SU-DHL-6 (cell line): ENCODE measurements around the gene GJD3.
A peak's percentile ranks its signal among the peaks of the same experiment; 100 is the strongest.

Experiments used
- H2AFZ ChIP-seq: fragments of 200-600 bp; sonication (generic); 2 replicates; pipeline ENCODE4 v1.6.1; 2014; ENCODE audit warnings: low read depth, mild to moderate bottlenecking, moderate library complexity, mixed read lengths, antibody characterized with exemption, low read length; ENCODE audit not compliant: severe bottlenecking
- H3F3A ChIP-seq: fragments of 200-600 bp; shearing (Covaris generic); 2 replicates; pipeline ENCODE4 v1.6.0; 2016; ENCODE audit warnings: antibody characterized with exemption, mild to moderate bottlenecking; ENCODE audit not compliant: insufficient read depth
- H3K27ac ChIP-seq: fragments of 200-600 bp; sonication (generic); 2 replicates; pipeline ENCODE4 v1.5.1; 2016; ENCODE audit warnings: low read depth, mild to moderate bottlenecking, low read length, moderate library complexity, mixed read lengths
- H3K27me3 ChIP-seq: fragments of 200-600 bp; sonication (generic), shearing (Covaris generic); 2 replicates; pipeline ENCODE4 v1.6.0; 2014; ENCODE audit warnings: mild to moderate bottlenecking, low read length
- H3K36me3 ChIP-seq: fragments of 200-600 bp; sonication (generic); 2 replicates; pipeline ENCODE4 v1.6.1; 2014; ENCODE audit warnings: mild to moderate bottlenecking, low read length, mixed read lengths
- H3K4me2 ChIP-seq: fragments of 300-600, 200-600 bp; shearing (Covaris generic), sonication (generic); 2 replicates; pipeline ENCODE4 v1.6.0; 2014; ENCODE audit warnings: low read length, low read depth, mild to moderate bottlenecking; ENCODE audit not compliant: poor library complexity, severe bottlenecking
- H3K4me3 ChIP-seq: fragments of 200-600 bp; sonication (generic); 2 replicates; pipeline ENCODE4 v1.5.1; 2014; ENCODE audit warnings: antibody characterized with exemption, low read length, mild to moderate bottlenecking, mixed read lengths; ENCODE audit not compliant: insufficient read depth, poor library complexity, severe bottlenecking
- H3K79me2 ChIP-seq: fragments of 200-600 bp; sonication (generic); 2 replicates; pipeline ENCODE4 v1.6.1; 2014; ENCODE audit warnings: mild to moderate bottlenecking, low read length, moderate library complexity; ENCODE audit not compliant: insufficient read depth
- H3K9ac ChIP-seq: fragments of 200-600 bp; sonication (generic); 2 replicates; pipeline ENCODE4 v1.7.0; 2014; ENCODE audit warnings: mild to moderate bottlenecking, low read length
- H3K9me2 ChIP-seq: fragments of 200-600 bp; sonication (generic); replicated peaks from 2 replicates; pipeline ENCODE4 v1.6.1; 2014; ENCODE audit warnings: low read length; ENCODE audit not compliant: insufficient read depth
- H3K9me3 ChIP-seq: fragments of 200-600 bp; sonication (generic); 2 replicates; pipeline ENCODE4 v1.6.1; 2014; ENCODE audit warnings: low read length, mixed read lengths; ENCODE audit not compliant: insufficient read depth
- H4K20me1 ChIP-seq: fragments of 200-600 bp; sonication (generic); 2 replicates; pipeline ENCODE4 v1.6.1; 2014; ENCODE audit warnings: low read depth, mild to moderate bottlenecking, antibody characterized with exemption, low read length, moderate library complexity, mixed read lengths
- CTCF ChIP-seq: fragments of 200-600 bp; sonication (generic); IDR thresholded peaks from one replicate; pipeline ENCODE4 v1.5.1; 2017; ENCODE audit warnings: antibody characterized with exemption, mild to moderate bottlenecking, low read length, moderate library complexity; ENCODE audit not compliant: insufficient read depth, poor library complexity, severe bottlenecking
- EZH2phosphoT487 ChIP-seq: fragments of 200-600 bp; sonication (generic), shearing (Covaris generic); conservative IDR thresholded peaks from 2 replicates; pipeline ENCODE4 v1.6.1; 2018; ENCODE audit warnings: mild to moderate bottlenecking, antibody characterized with exemption, low read length, moderate library complexity, mixed read lengths

The GJD3 gene

GRCh38 chr17:40363111-40363827 is 1.3 kb downstream of the GJD3 start:
- Histone ChIP-seq H3K36me3 (no peaks in the 10 kb centered on the region), H2AFZ (no peak overlapping the region), H3K9me2 (no peaks in the 10 kb centered on the region), H3K27me3 (no peaks in the 10 kb centered on the region), H3K79me2 (no peaks in the 10 kb centered on the region), H3K27ac (no peak overlapping the region), H3K9me3 (no peaks in the 10 kb centered on the region), H4K20me1 (no peaks in the 10 kb centered on the region; the same call in 1 of the 2 replicates), H3K9ac (peak overlapping the region; percentile 51), H3K4me3 (peak overlapping the region; percentile 49), H3F3A (no peaks in the 10 kb centered on the region), H3K4me2 (peak overlapping the region; percentile 54)
- no peak for TF ChIP-seq EZH2phosphoT487
- no peak for TF ChIP-seq CTCF

- no peaks in the 10 kb centered on the region for H3K27me3 ChIP-seq
- peak overlapping the region; percentile 51 for H3K9ac ChIP-seq
- H3K4me3 ChIP-seq: peak overlapping the region; percentile 49
- H4K20me1 ChIP-seq: no peaks in the 10 kb centered on the region; the same call in 1 of the 2 replicates
- peak overlapping the region; percentile 54 for H3K4me2 ChIP-seq
- TF ChIP-seq EZH2phosphoT487: no peak
- TF ChIP-seq CTCF: peak; percentile 90
- no peak overlapping the region for H3K27ac ChIP-seq
- H3K9me2 ChIP-seq: no peaks in the 10 kb centered on the region
- no peaks in the 10 kb centered on the region for H3F3A ChIP-seq
- no peaks in the 10 kb centered on the region for H3K9me3 ChIP-seq
- H3K79me2 ChIP-seq: no peaks in the 10 kb centered on the region
- no peaks in the 10 kb centered on the region for H3K36me3 ChIP-seq
- H2AFZ ChIP-seq: no peak overlapping the region
Measured at GRCh38 chr17:40362696-40363110, 1.8 kb downstream of the GJD3 start.

GRCh38 chr17:40361925-40362695 is 2.4 kb downstream of the GJD3 start:
- H3K9ac ChIP-seq: peak overlapping the region; percentile 51
- no peaks in the 10 kb centered on the region for H3F3A ChIP-seq
- peak overlapping the region; percentile 54 for H3K4me2 ChIP-seq
- peak overlapping the region; percentile 49 for H3K4me3 ChIP-seq
- no peaks in the 10 kb centered on the region for H3K36me3 ChIP-seq
- no peak overlapping the region for H2AFZ ChIP-seq
- H3K27me3 ChIP-seq: no peaks in the 10 kb centered on the region
- H3K9me2 ChIP-seq: no peaks in the 10 kb centered on the region
- no peaks in the 10 kb centered on the region for H3K9me3 ChIP-seq
- H3K79me2 ChIP-seq: no peaks in the 10 kb centered on the region
- H4K20me1 ChIP-seq: no peaks in the 10 kb centered on the region; the same call in 1 of the 2 replicates
- TF ChIP-seq EZH2phosphoT487 (no peak), CTCF (no peak)
- H3K27ac ChIP-seq: no peak overlapping the region
